H9 (cell line): Measurements from ENCODE around the gene OSM. TPM values are rescaled to one million over a fixed set of nuclear protein-coding genes. Genes with fewer than 3 reads are reported as not detected.

Experiments
- DNase-seq: peaks from one replicate; pipeline ENCODE4 v3.0.0-alpha.2; 2017
- H2AFZ ChIP-seq: one replicate; pipeline ENCODE4 v1.6.1; 2013; ENCODE audit warnings: mild to moderate bottlenecking, low read length, control low read depth, moderate library complexity
- H2AK5ac ChIP-seq: 2 replicates; pipeline ENCODE4 v1.6.1; 2013; ENCODE audit warnings: low read length, control low read depth, mixed read lengths; ENCODE audit not compliant: insufficient read length
- H2BK120ac ChIP-seq: one replicate; pipeline ENCODE4 v1.6.1; 2013; ENCODE audit warnings: low read depth, mild to moderate bottlenecking, low read length, control low read depth, inconsistent platforms; ENCODE audit not compliant: poor library complexity, severe bottlenecking
- H2BK12ac ChIP-seq: 2 replicates; pipeline ENCODE4 v1.6.1; 2013; ENCODE audit warnings: low read length, control low read depth, mixed read lengths, low read depth; ENCODE audit not compliant: insufficient read length
- H2BK15ac ChIP-seq: 2 replicates; pipeline ENCODE4 v1.6.1; 2013; ENCODE audit warnings: low read depth, low read length, control low read depth
- H2BK20ac ChIP-seq: one replicate; pipeline ENCODE4 v1.6.1; 2013; ENCODE audit warnings: low read depth, mild to moderate bottlenecking, low read length, control low read depth, inconsistent platforms; ENCODE audit not compliant: poor library complexity, severe bottlenecking
- H2BK5ac ChIP-seq: 2 replicates; pipeline ENCODE4 v1.6.1; 2013; ENCODE audit warnings: low read length, control low read depth, mixed read lengths; ENCODE audit not compliant: insufficient read length
- H3K14ac ChIP-seq: 2 replicates; pipeline ENCODE4 v1.6.1; 2013; ENCODE audit warnings: low read length, control low read depth; ENCODE audit not compliant: insufficient read depth
- H3K18ac ChIP-seq: 2 replicates; pipeline ENCODE4 v1.6.1; 2013; ENCODE audit warnings: low read depth, mild to moderate bottlenecking, mixed read lengths, low read length, control low read depth; ENCODE audit not compliant: insufficient read length
- H3K23ac ChIP-seq: 2 replicates; pipeline ENCODE4 v1.6.1; 2013; ENCODE audit warnings: low read length, control low read depth, mixed read lengths, low read depth; ENCODE audit not compliant: insufficient read length
- H3K23me2 ChIP-seq: 2 replicates; pipeline ENCODE4 v1.6.1; 2013; ENCODE audit warnings: low read depth, mild to moderate bottlenecking, mixed read lengths, low read length, control low read depth; ENCODE audit not compliant: insufficient read length, poor library complexity, severe bottlenecking
- H3K27ac ChIP-seq: 2 replicates; pipeline ENCODE4 v1.5.1; 2013; ENCODE audit warnings: low read length, control low read depth, mixed read lengths, low read depth; ENCODE audit not compliant: insufficient read length
- H3K27me3 ChIP-seq: 2 replicates; pipeline ENCODE4 v1.6.1; 2013; ENCODE audit warnings: low read length, control low read depth, inconsistent platforms; ENCODE audit not compliant: insufficient read depth
- H3K4ac ChIP-seq: 2 replicates; pipeline ENCODE4 v1.6.1; 2013; ENCODE audit warnings: low read depth, mild to moderate bottlenecking, control low read depth, inconsistent platforms, low read length, moderate library complexity
- H3K4me1 ChIP-seq: 2 replicates; pipeline ENCODE4 v1.6.1; 2013; ENCODE audit warnings: low read length, control low read depth, inconsistent platforms; ENCODE audit not compliant: insufficient read depth
- H3K4me2 ChIP-seq: 2 replicates; pipeline ENCODE4 v1.6.1; 2013; ENCODE audit warnings: low read length, control low read depth, mixed read lengths; ENCODE audit not compliant: insufficient read length, insufficient read depth
- H3K56ac ChIP-seq: 2 replicates; pipeline ENCODE4 v1.6.1; 2013; ENCODE audit warnings: low read depth, mild to moderate bottlenecking, mixed read lengths, low read length, control low read depth; ENCODE audit not compliant: insufficient read length
- H3K79me1 ChIP-seq: 2 replicates; pipeline ENCODE4 v1.6.1; 2013; ENCODE audit warnings: low read depth, mild to moderate bottlenecking, moderate library complexity, low read length, control low read depth, inconsistent platforms; ENCODE audit not compliant: insufficient read depth, poor library complexity, severe bottlenecking
- H3K79me2 ChIP-seq: 2 replicates; pipeline ENCODE4 v1.6.1; 2013; ENCODE audit warnings: low read length, control low read depth, inconsistent platforms; ENCODE audit not compliant: insufficient read depth
- H3K9ac ChIP-seq: 2 replicates; pipeline ENCODE4 v1.6.1; 2013; ENCODE audit warnings: low read length, control low read depth, mixed read lengths; ENCODE audit not compliant: insufficient read length; ENCODE audit errors: extremely low read depth
- H3K9me3 ChIP-seq: one replicate; pipeline ENCODE4 v1.6.1; 2013; ENCODE audit warnings: low read depth, low read length, inconsistent platforms; ENCODE audit not compliant: control insufficient read depth
- H3T11ph ChIP-seq: one replicate; pipeline ENCODE4 v1.6.1; 2013; ENCODE audit warnings: mild to moderate bottlenecking, low read length, control low read depth, inconsistent platforms
- H4K20me1 ChIP-seq: one replicate; pipeline ENCODE4 v1.6.1; 2013; ENCODE audit not compliant: control insufficient read depth, insufficient read length, insufficient read depth
- H4K5ac ChIP-seq: 2 replicates; pipeline ENCODE4 v1.6.1; 2013; ENCODE audit warnings: low read depth, mild to moderate bottlenecking, mixed read lengths, low read length, control low read depth; ENCODE audit not compliant: insufficient read length
- H4K8ac ChIP-seq: replicated peaks from 2 replicates; pipeline ENCODE4 v1.6.1; 2013; ENCODE audit warnings: low read length, control low read depth, mixed read lengths, low read depth; ENCODE audit not compliant: insufficient read length
- H4K91ac ChIP-seq: 2 replicates; pipeline ENCODE4 v1.6.1; 2013; ENCODE audit warnings: low read depth, mild to moderate bottlenecking, moderate library complexity, mixed read lengths, low read length, control low read depth; ENCODE audit not compliant: insufficient read length
- H3K27ac Mint-ChIP-seq, 3 experiments: 2 replicates in 2 of 3; 3 replicates in 1 of 3; pipeline ENCODE4 v1.8.0; 2020 to 2021; ENCODE audit warnings: mixed read lengths in 3 of 3, mild to moderate bottlenecking in 1 of 3, moderate library complexity in 1 of 3
- H3K27me3 Mint-ChIP-seq: 2 replicates; pipeline ENCODE4 v1.8.0; 2021; ENCODE audit warnings: low read depth, mild to moderate bottlenecking, moderate library complexity, mixed read lengths
- H3K36me3 Mint-ChIP-seq, 3 experiments: 2 replicates in 2 of 3; 3 replicates in 1 of 3; pipeline ENCODE4 v1.8.0; 2020 to 2021; ENCODE audit warnings: low read depth in 3 of 3, mixed read lengths in 3 of 3; ENCODE audit not compliant: insufficient read depth in 1 of 3
- H3K4me1 Mint-ChIP-seq, 2 experiments: 2 replicates each; pipeline ENCODE4 v1.8.0; 2020; ENCODE audit warnings: mixed read lengths in 2 of 2
- H3K4me3 Mint-ChIP-seq, 2 experiments: 2 replicates in 1 of 2; 3 replicates in 1 of 2; pipeline ENCODE4 v1.8.0; 2020 to 2021; ENCODE audit warnings: mild to moderate bottlenecking in 2 of 2, mixed read lengths in 2 of 2, moderate library complexity in 1 of 2
- H3K9me3 Mint-ChIP-seq, 2 experiments: 2 replicates in 1 of 2; 3 replicates in 1 of 2; pipeline ENCODE4 v1.8.0; 2020; ENCODE audit warnings: mild to moderate bottlenecking in 2 of 2, mixed read lengths in 2 of 2, moderate library complexity in 1 of 2
- CTCF ChIP-seq: fragments of 200-600 bp; sonication (generic); conservative IDR thresholded peaks from 3 replicates; pipeline ENCODE4 v1.8.0; 2021; ENCODE audit warnings: antibody characterized with exemption, mild to moderate bottlenecking
- WGBS: extraction: QIAGEN DNeasy Blood & Tissue Kit; methylation state at CpG from one replicate; pipeline ENCODE4 v1.1.7; 2013; ENCODE audit warnings: missing lambda C conversion rate, low lambda C conversion rate, mixed read lengths; ENCODE audit not compliant: insufficient read length; ENCODE audit errors: extremely low coverage; 5-methylcytosine and 5-hydroxymethylcytosine counted together
- total RNA-seq: library from RNA; stranded (reverse); gene quantifications from 2 replicates; pipeline ENCODE4 v1.2.1, GENCODE V29; 2021

OSM gene
- total RNA-seq, 1 experiment from 2014 or later: not detected

- no peaks in the 10 kb centered on the region for H3K79me1 ChIP-seq
- no peaks in the 10 kb centered on the region; the same call in 1 of the 2 replicates for H3K27me3 ChIP-seq
- H3K79me2 ChIP-seq: no peaks in the 10 kb centered on the region
- H4K91ac ChIP-seq: no peak overlapping the region
- Mint-ChIP-seq H3K36me3 (no peaks in the 10 kb centered on the region), H3K4me1 (peaks cover 4 to 12% of the 10 kb centered on the region in 2 experiments), H3K9me3 (no peaks in the 10 kb centered on the region), H3K27me3 (peaks cover 15% of the 10 kb centered on the region), H3K27ac (no peak overlapping the region), H3K4me3 (no peak overlapping the region)
- H2AK5ac ChIP-seq: no peak overlapping the region
- no peak overlapping the region for H3K56ac ChIP-seq
- H2BK5ac ChIP-seq: no peak overlapping the region
- no peak overlapping the region for H2BK15ac ChIP-seq
- H3K4me1 ChIP-seq: no peaks in the 10 kb centered on the region
- no peak overlapping the region for H2AFZ ChIP-seq
- H4K5ac ChIP-seq: no peak overlapping the region
- H3K9ac ChIP-seq: no peak overlapping the region
- no peak overlapping the region for H3T11ph ChIP-seq
- no peak for DNase-seq
- H2BK20ac ChIP-seq: no peak overlapping the region
- no peak overlapping the region; the same call in 1 of the 2 replicates for H3K14ac ChIP-seq
- H3K4me2 ChIP-seq: no peak overlapping the region
- H3K27ac ChIP-seq: no peak overlapping the region
- H3K4ac ChIP-seq: no peak overlapping the region
- H2BK12ac ChIP-seq: no peak overlapping the region
- TF ChIP-seq CTCF: no peak
- no peak overlapping the region for H4K8ac ChIP-seq
- H4K20me1 ChIP-seq: no peaks in the 10 kb centered on the region
- H3K23ac ChIP-seq: no peak overlapping the region
- no peaks in the 10 kb centered on the region for H3K23me2 ChIP-seq
- no peaks in the 10 kb centered on the region for H3K9me3 ChIP-seq
- H3K18ac ChIP-seq: no peak overlapping the region
- no CpG with 5 or more reads among the region's 17 CpGs for WGBS
- no peak overlapping the region for H2BK120ac ChIP-seq
Measured at GRCh38 chr22:30263883-30264282, 2.8 kb downstream of the OSM start.
